Measurements from ENCODE around the gene EIF2S3.
A peak's percentile ranks its signal among the peaks of the same experiment; 100 is the strongest.
"Not testable (repeated sequence)": the region's sequence is repeated elsewhere in the genome, so short reads cannot be mapped to it uniquely, and the experiment has no call there.

Gene EIF2S3

GRCh38 chrX:24026432-24026831, 28.3 kb upstream of the EIF2S3 start:
- peak overlapping the region; percentile 78 for H3K4me3 ChIP-seq (ENCODE audit: low read length)
- TF ChIP-seq CTCF (conservative IDR thresholded peaks at IDR 0.05; ENCODE audit: low read length): no peak
- no peak for DNase-seq (ENCODE audit: low read depth)

GRCh38 chrX:24027086-24027485, 27.7 kb upstream of the EIF2S3 start, which contains the start of gene KLHL15:
KLHL15 (minus strand) TSS chrX:24027186; CDS start chrX:24006693, 20,493 bp downstream.
- H3K4me3 ChIP-seq (ENCODE audit: low read length): peak within 1 kb of the TSS; percentile 78
- no peak for DNase-seq (ENCODE audit: low read depth)
- no peak for TF ChIP-seq CTCF (conservative IDR thresholded peaks at IDR 0.05; ENCODE audit: low read length)

GRCh38 chrX:24027985-24028384, 26.8 kb upstream of the EIF2S3 start:
- no peak for TF ChIP-seq CTCF (conservative IDR thresholded peaks at IDR 0.05; ENCODE audit: low read length)
- no peak for DNase-seq (ENCODE audit: low read depth)
- H3K4me3 ChIP-seq (ENCODE audit: low read length): no peak overlapping the region

- no peak for TF ChIP-seq CTCF (conservative IDR thresholded peaks at IDR 0.05; ENCODE audit: low read length)
- no peak for DNase-seq (ENCODE audit: low read depth)
Observed at GRCh38 chrX:24030597-24030996, 24.2 kb upstream of the EIF2S3 start.

GRCh38 chrX:24034485-24034884, 20.3 kb upstream of the EIF2S3 start:
- TF ChIP-seq CTCF (conservative IDR thresholded peaks at IDR 0.05; ENCODE audit: low read length): no peak
- H3K4me3 ChIP-seq (ENCODE audit: low read length): no peak overlapping the region
- no peak for DNase-seq (ENCODE audit: low read depth)

More at GRCh38 chrX:24030597-24030996, 24.2 kb upstream of the EIF2S3 start:
- H3K4me3 ChIP-seq (ENCODE audit: low read length): no peak overlapping the region

GRCh38 chrX:24037729-24038128, 17.0 kb upstream of the EIF2S3 start:
- H3K4me3 ChIP-seq (ENCODE audit: low read length): no peak overlapping the region
- DNase-seq (ENCODE audit: low read depth): no peak
- TF ChIP-seq CTCF (conservative IDR thresholded peaks at IDR 0.05; ENCODE audit: low read length): no peak

GRCh38 chrX:24046060-24046459, 8.7 kb upstream of the EIF2S3 start:
- DNase-seq (ENCODE audit: low read depth); H3K4me3 ChIP-seq (ENCODE audit: low read length): not testable (repeated sequence)

- not testable (repeated sequence) for DNase-seq (ENCODE audit: low read depth); H3K4me3 ChIP-seq (ENCODE audit: low read length)
Observed at GRCh38 chrX:24049643-24050042, 5.1 kb upstream of the EIF2S3 start.

GRCh38 chrX:24050522-24051318, 4.0 kb upstream of the EIF2S3 start:
- DNase-seq (ENCODE audit: low read depth); H3K4me3 ChIP-seq (ENCODE audit: low read length): not testable (repeated sequence)
